Uterus (tissue), 2 donors: ENCODE results near the gene KCNAB2.

ENCODE experiments used
- CTCF ChIP-seq, 4 experiments: fragments of 200-600 bp in 2 of 4; fragments of 450-650 bp in 2 of 4; sonication (generic) in 2 of 4; IDR thresholded peaks; one replicate each; pipeline ENCODE4 v1.5.1; 2016 to 2019; ENCODE audit warnings: antibody characterized with exemption in 4 of 4, mild to moderate bottlenecking in 2 of 4, moderate library complexity in 1 of 4
- POLR2A ChIP-seq, 2 donors: fragments of 450-650 bp; IDR thresholded peaks; one replicate each; pipeline ENCODE4 v1.6.1; 2016; ENCODE audit warnings: antibody characterized with exemption in 2 of 2, mild to moderate bottlenecking in 1 of 2, moderate library complexity in 1 of 2

- TF ChIP-seq CTCF (IDR thresholded peaks at IDR 0.05) (no peak), POLR2A (IDR thresholded peaks at IDR 0.05) (no peak)
Observed at GRCh38 chr1:6142734-6143133, 97.0 kb downstream of the KCNAB2 start.
